HepG2 (cell line): Measurements from ENCODE around the gene TSPAN7. TPM values are rescaled to one million over a fixed set of nuclear protein-coding genes. Genes with fewer than 3 reads are reported as not detected.

Experiments used
- ATAC-seq: fragments of 200-7000 bp; cut with Tn5 transposase; 3 replicates; pipeline ENCODE4 v1.9.1; 2020; ENCODE audit warnings: mild to moderate bottlenecking, moderate library complexity
- BruUV-seq: library from RNA; stranded (reverse); fragments of 400-500 nt; replicated peaks from 2 replicates; lab custom pipeline; 2021; lab: Mats Ljungman, UMichigan
- CTCF ChIA-PET: fragments of 300-600 bp; formaldehyde crosslinking; extraction: SDS; loops from one replicate; lab custom pipeline; 2021; ENCODE audit warnings: low total read pairs, inconsistent platforms, low intra/inter-chr PET ratio; lab: Yijun Ruan, JAX
- POLR2A ChIA-PET: fragments of 350-600 bp; sonication (Branson Sonifier 250); formaldehyde crosslinking; loops from one replicate; lab custom pipeline; 2020; ENCODE audit warnings: antibody characterized with exemption, inconsistent platforms; lab: Yijun Ruan, JAX
- DNase-seq: peaks from one replicate; pipeline ENCODE4 v3.0.0-alpha.2; 2015; ENCODE audit warnings: low spot score
- FAIRE-seq: peaks from 3 replicates; lab custom pipeline; 2011; peaks lifted over from hg19 to GRCh38; lab: Jason Lieb, UNC
- H2AFZ ChIP-seq: one replicate; pipeline ENCODE4 v1.6.1; 2011; ENCODE audit warnings: low read length, inconsistent platforms
- H3K27ac ChIP-seq: fragments of 300-600 bp; 3 replicates; pipeline ENCODE4 v1.8.0; 2011; ENCODE audit warnings: mixed run types, mild to moderate bottlenecking, mixed read lengths, low read length, inconsistent platforms; ENCODE audit not compliant: insufficient read depth; ENCODE audit errors: extremely low read length
- H3K27me3 ChIP-seq, 2 experiments: fragments of 200-600 bp in 1 of 2; 2 replicates in 1 of 2; 3 replicates in 1 of 2; pipeline versions ENCODE4 v1.6.0 to v1.8.0; 2011; ENCODE audit warnings: low read length in 2 of 2, mild to moderate bottlenecking in 2 of 2, moderate library complexity in 2 of 2, inconsistent platforms in 1 of 2; ENCODE audit not compliant: insufficient read depth in 2 of 2, control insufficient read depth in 1 of 2
- H3K36me3 ChIP-seq, 2 experiments: fragments of 200-600 bp in 1 of 2; replicated peaks in 1 of 2; 2 replicates in 1 of 2; 3 replicates in 1 of 2; pipeline versions ENCODE4 v1.5.1 to v1.8.0; 2011; ENCODE audit warnings: low read length in 2 of 2, inconsistent platforms in 1 of 2; ENCODE audit not compliant: insufficient read depth in 2 of 2, control insufficient read depth in 1 of 2
- H3K4me1 ChIP-seq: 2 replicates; pipeline ENCODE4 v1.5.1; 2012; ENCODE audit warnings: low read length, inconsistent platforms; ENCODE audit not compliant: insufficient read depth
- H3K4me2 ChIP-seq: 2 replicates; pipeline ENCODE4 v1.6.0; 2011; ENCODE audit warnings: low read depth, low read length, inconsistent platforms
- H3K4me3 ChIP-seq, 3 experiments: fragments of 200-600 bp in 1 of 3; sonication (generic), shearing (Covaris generic) in 1 of 3; replicated peaks in 1 of 3; 2 replicates each; pipeline ENCODE4 v1.5.1; 2011 to 2016; ENCODE audit warnings: low read length in 3 of 3, inconsistent platforms in 2 of 3, low read depth in 2 of 3, mild to moderate bottlenecking in 2 of 3, control low read depth in 1 of 3, mixed read lengths in 1 of 3; ENCODE audit not compliant: insufficient read depth in 1 of 3
- H3K79me2 ChIP-seq: one replicate; pipeline ENCODE4 v1.6.1; 2011; ENCODE audit warnings: low read length, inconsistent platforms; ENCODE audit not compliant: insufficient read depth
- H3K9ac ChIP-seq: 2 replicates; pipeline ENCODE4 v1.6.0; 2011; ENCODE audit warnings: mild to moderate bottlenecking, low read depth, low read length, inconsistent platforms; ENCODE audit not compliant: insufficient read depth
- H3K9me3 ChIP-seq: 2 replicates; pipeline ENCODE4 v1.5.1; 2012; ENCODE audit warnings: mild to moderate bottlenecking, low read length
- H4K20me1 ChIP-seq: 2 replicates; pipeline ENCODE4 v1.6.0; 2011; ENCODE audit warnings: inconsistent platforms, mild to moderate bottlenecking, low read length, moderate library complexity; ENCODE audit not compliant: insufficient read depth
- AHR ChIP-seq: IDR thresholded peaks from 2 replicates; pipeline ENCODE4 v1.6.1; 2018; ENCODE audit warnings: missing genetic modification reagents, missing compliant biosample characterization
- ARHGAP35 ChIP-seq: sonication (generic); formaldehyde crosslinking; IDR thresholded peaks from 2 replicates; pipeline ENCODE4 v1.9.0; 2022; ENCODE audit warnings: mild to moderate bottlenecking, inconsistent platforms, moderate library complexity, missing genetic modification reagents, borderline replicate concordance
- CREM ChIP-seq, 2 experiments: sonication (generic) in 1 of 2; formaldehyde crosslinking in 1 of 2; IDR thresholded peaks; 2 replicates each; pipeline versions ENCODE4 v1.4.0 to v1.6.1; 2016 to 2020; ENCODE audit warnings: antibody characterized with exemption in 1 of 2, mild to moderate bottlenecking in 1 of 2, missing genetic modification reagents in 1 of 2
- DNMT1 ChIP-seq: sonication (generic); formaldehyde crosslinking; IDR thresholded peaks from 2 replicates; pipeline ENCODE4 v1.5.1; 2020; ENCODE audit warnings: mild to moderate bottlenecking, missing genetic modification reagents
- GLI4 ChIP-seq: sonication (generic); formaldehyde crosslinking; IDR thresholded peaks from 2 replicates; pipeline ENCODE4 v1.5.1; 2020; ENCODE audit warnings: missing genetic modification reagents, mild to moderate bottlenecking, moderate library complexity, borderline replicate concordance
- KAT8 ChIP-seq: IDR thresholded peaks from 2 replicates; pipeline ENCODE4 v1.6.1; 2016; ENCODE audit warnings: missing genetic modification reagents, missing compliant biosample characterization
- KDM4B ChIP-seq: sonication (generic); formaldehyde crosslinking; IDR thresholded peaks from 2 replicates; pipeline ENCODE4 v1.4.0; 2020; ENCODE audit warnings: missing genetic modification reagents
- PHB2 ChIP-seq: fragments of 450-650 bp; IDR thresholded peaks from 2 replicates; pipeline ENCODE4 v1.6.1; 2018; ENCODE audit not compliant: partially characterized antibody
- SIN3B ChIP-seq: fragments of 150-350 bp; IDR thresholded peaks from 2 replicates; pipeline ENCODE4 v1.6.1; 2014; ENCODE audit warnings: low read length
- TARDBP ChIP-seq: sonication (generic); formaldehyde crosslinking; IDR thresholded peaks from 2 replicates; pipeline ENCODE4 v1.8.0; 2022; ENCODE audit warnings: mild to moderate bottlenecking, missing genetic modification reagents
- THYN1 ChIP-seq: sonication (generic); formaldehyde crosslinking; IDR thresholded peaks from 2 replicates; pipeline ENCODE4 v1.8.1; 2023; ENCODE audit warnings: low read depth, mild to moderate bottlenecking, moderate library complexity, missing genetic modification reagents, borderline replicate concordance
- YEATS4 ChIP-seq: sonication (generic); formaldehyde crosslinking; IDR thresholded peaks from 2 replicates; pipeline ENCODE4 v1.4.0; 2020; ENCODE audit warnings: missing genetic modification reagents, borderline replicate concordance
- ZNF329 ChIP-seq: sonication (generic); formaldehyde crosslinking; IDR thresholded peaks from 2 replicates; pipeline ENCODE4 v1.9.0; 2021; ENCODE audit warnings: low read depth, mild to moderate bottlenecking, missing genetic modification reagents
- ZNF546 ChIP-seq: sonication (generic); formaldehyde crosslinking; conservative IDR thresholded peaks from 2 replicates; pipeline ENCODE4 v1.8.1; 2023; ENCODE audit warnings: mild to moderate bottlenecking, missing genetic modification reagents
- ZNF619 ChIP-seq: sonication (generic); formaldehyde crosslinking; IDR thresholded peaks from 2 replicates; pipeline ENCODE4 v1.4.0; 2020; ENCODE audit warnings: mild to moderate bottlenecking, missing genetic modification reagents
- ZNF788 ChIP-seq: sonication (generic); formaldehyde crosslinking; IDR thresholded peaks from 2 replicates; pipeline ENCODE4 v1.5.0; 2020; ENCODE audit warnings: mild to moderate bottlenecking, missing genetic modification reagents, borderline replicate concordance
- ZNF878 ChIP-seq: sonication (generic); formaldehyde crosslinking; IDR thresholded peaks from 2 replicates; pipeline ENCODE4 v1.8.1; 2023; ENCODE audit warnings: mild to moderate bottlenecking, missing genetic modification reagents, moderate library complexity
- WGBS: methylation state at CpG from one replicate; pipeline ENCODE4 v1.1.6; 2017; ENCODE audit warnings: low lambda C conversion rate; 5-methylcytosine and 5-hydroxymethylcytosine counted together
- in situ Hi-C: cut with HindIII; loops from 2 replicates; pipeline ENCODE4 v1.10.0; 2017; ENCODE audit warnings: low pct_unique_long_range_greater_than_20kb; ENCODE audit not compliant: extremely low pct_ligation_motif_present
- intact Hi-C: fragments of 100-400 bp; cut with micrococcal nuclease; formaldehyde crosslinking; loops from one replicate; pipeline ENCODE4 v1.10.0; 2022; ENCODE audit not compliant: unreplicated experiment
- polyA plus RNA-seq, 8 experiments: library from polyadenylated mRNA; depleted of rRNA in 3 of 8; stranded (reverse) in 7 of 8; unstranded in 1 of 8; fragments of >200 nt; fragmentation: Illumina TruSeq in 4 of 8; extraction: Trizol in 4 of 8; gene quantifications; 2 replicates each; pipeline versions ENCODE4 v1.2.1 to v1.2.3, GENCODE V29; 2011 to 2016; ENCODE audit warnings: low read depth in 4 of 8, missing spikeins in 1 of 8, mixed read lengths in 1 of 8; ENCODE audit not compliant: insufficient read depth in 1 of 8
- total RNA-seq, 5 experiments: library from RNA; depleted of rRNA; stranded (reverse); fragments of >200 nt; fragmentation: Illumina TruSeq; extraction: Trizol; gene quantifications; 2 replicates each; pipeline ENCODE4 v1.2.3, GENCODE V29; 2016; ENCODE audit warnings: low read depth in 1 of 5
- TF ChIP-seq, protein P1 (sequence below): sonication (generic); formaldehyde crosslinking; IDR thresholded peaks from 2 replicates; pipeline ENCODE4 v1.8.0; 2022; ENCODE audit warnings: low read depth, missing genetic modification reagents
- TF ChIP-seq, protein P2 (sequence below): sonication (generic); formaldehyde crosslinking; IDR thresholded peaks from 2 replicates; pipeline ENCODE4; 2020; ENCODE audit warnings: missing genetic modification reagents, mild to moderate bottlenecking, borderline replicate concordance
- TF ChIP-seq, protein P3 (sequence below): sonication (generic); formaldehyde crosslinking; IDR thresholded peaks from 2 replicates; pipeline ENCODE4 v1.4.0; 2020; ENCODE audit warnings: missing genetic modification reagents

Gene TSPAN7
- total and polyA plus RNA-seq, 2 of the 13 experiments (the other 11 are each of a cell fraction or from before 2014, with no cell fraction given): 21.4 to 47.1 TPM

DNA sequence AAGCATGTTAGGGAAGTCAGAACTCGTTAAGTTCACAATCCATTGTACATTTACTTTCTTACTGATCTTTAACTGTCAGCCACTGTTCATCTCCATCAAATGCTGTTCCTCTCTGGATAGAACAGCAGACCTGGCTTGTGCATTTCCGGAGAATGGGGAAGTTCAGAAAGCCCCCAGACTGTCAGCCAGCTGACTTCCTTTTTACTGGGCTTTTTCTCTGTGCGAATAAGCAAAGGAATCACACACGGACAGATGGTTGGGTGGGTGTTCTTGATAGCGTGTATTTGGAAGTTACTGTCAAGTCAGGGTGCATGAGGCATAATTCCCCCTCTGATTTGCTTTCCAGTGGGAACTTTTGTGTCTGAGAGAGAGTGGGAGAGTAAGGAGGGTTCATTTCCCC lies 56.8 kb downstream of the TSPAN7 start:
- FAIRE-seq: no peak

More for the DNA sequence above, 56.8 kb downstream of the TSPAN7 start:
- intact Hi-C loops (no loop called here), in situ Hi-C loops (no loop called here)
- 90% methylated on average over 5 of the region's 5 CpGs for WGBS
- no peaks in the 10 kb centered on the region for H3K9me3 ChIP-seq
- ChIA-PET POLR2A (no interaction called here), CTCF (no interaction called here)
- no peak for TF ChIP-seq SIN3B
- TF ChIP-seq ZNF619 (CRISPR knock-in tag): no peak
- no peak for TF ChIP-seq ZNF329 (CRISPR knock-in tag)
- TF ChIP-seq, protein P1, sequence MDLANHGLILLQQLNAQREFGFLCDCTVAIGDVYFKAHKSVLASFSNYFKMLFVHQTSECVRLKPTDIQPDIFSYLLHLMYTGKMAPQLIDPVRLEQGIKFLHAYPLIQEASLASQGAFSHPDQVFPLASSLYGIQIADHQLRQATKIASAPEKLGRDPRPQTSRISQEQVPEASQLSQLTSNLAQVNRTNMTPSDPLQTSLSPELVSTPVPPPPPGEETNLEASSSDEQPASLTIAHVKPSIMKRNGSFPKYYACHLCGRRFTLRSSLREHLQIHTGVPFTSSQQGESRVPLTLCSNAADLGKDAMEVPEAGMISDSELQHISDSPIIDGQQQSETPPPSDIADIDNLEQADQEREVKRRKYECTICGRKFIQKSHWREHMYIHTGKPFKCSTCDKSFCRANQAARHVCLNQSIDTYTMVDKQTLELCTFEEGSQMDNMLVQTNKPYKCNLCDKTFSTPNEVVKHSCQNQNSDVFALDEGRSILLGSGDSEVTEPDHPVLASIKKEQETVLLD (CRISPR knock-in tag): no peak
- TF ChIP-seq PHB2: no peak
- TF ChIP-seq ZNF788 (CRISPR knock-in tag): no peak
- no peak for TF ChIP-seq KAT8 (CRISPR knock-in tag)
- no peak for TF ChIP-seq ARHGAP35 (CRISPR knock-in tag)
- no peak for TF ChIP-seq TARDBP (CRISPR knock-in tag)
- TF ChIP-seq DNMT1 (CRISPR knock-in tag): no peak
- TF ChIP-seq YEATS4: no peak
- no peak for TF ChIP-seq AHR (CRISPR knock-in tag)
- TF ChIP-seq, protein P2, sequence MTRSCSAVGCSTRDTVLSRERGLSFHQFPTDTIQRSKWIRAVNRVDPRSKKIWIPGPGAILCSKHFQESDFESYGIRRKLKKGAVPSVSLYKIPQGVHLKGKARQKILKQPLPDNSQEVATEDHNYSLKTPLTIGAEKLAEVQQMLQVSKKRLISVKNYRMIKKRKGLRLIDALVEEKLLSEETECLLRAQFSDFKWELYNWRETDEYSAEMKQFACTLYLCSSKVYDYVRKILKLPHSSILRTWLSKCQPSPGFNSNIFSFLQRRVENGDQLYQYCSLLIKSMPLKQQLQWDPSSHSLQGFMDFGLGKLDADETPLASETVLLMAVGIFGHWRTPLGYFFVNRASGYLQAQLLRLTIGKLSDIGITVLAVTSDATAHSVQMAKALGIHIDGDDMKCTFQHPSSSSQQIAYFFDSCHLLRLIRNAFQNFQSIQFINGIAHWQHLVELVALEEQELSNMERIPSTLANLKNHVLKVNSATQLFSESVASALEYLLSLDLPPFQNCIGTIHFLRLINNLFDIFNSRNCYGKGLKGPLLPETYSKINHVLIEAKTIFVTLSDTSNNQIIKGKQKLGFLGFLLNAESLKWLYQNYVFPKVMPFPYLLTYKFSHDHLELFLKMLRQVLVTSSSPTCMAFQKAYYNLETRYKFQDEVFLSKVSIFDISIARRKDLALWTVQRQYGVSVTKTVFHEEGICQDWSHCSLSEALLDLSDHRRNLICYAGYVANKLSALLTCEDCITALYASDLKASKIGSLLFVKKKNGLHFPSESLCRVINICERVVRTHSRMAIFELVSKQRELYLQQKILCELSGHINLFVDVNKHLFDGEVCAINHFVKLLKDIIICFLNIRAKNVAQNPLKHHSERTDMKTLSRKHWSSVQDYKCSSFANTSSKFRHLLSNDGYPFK (CRISPR knock-in tag): no peak
- no peak for TF ChIP-seq ZNF546 (CRISPR knock-in tag)
- TF ChIP-seq THYN1: no peak
- no peak for TF ChIP-seq ZNF878
- TF ChIP-seq, protein P3, sequence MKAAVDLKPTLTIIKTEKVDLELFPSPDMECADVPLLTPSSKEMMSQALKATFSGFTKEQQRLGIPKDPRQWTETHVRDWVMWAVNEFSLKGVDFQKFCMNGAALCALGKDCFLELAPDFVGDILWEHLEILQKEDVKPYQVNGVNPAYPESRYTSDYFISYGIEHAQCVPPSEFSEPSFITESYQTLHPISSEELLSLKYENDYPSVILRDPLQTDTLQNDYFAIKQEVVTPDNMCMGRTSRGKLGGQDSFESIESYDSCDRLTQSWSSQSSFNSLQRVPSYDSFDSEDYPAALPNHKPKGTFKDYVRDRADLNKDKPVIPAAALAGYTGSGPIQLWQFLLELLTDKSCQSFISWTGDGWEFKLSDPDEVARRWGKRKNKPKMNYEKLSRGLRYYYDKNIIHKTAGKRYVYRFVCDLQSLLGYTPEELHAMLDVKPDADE: no peak
- no peak for TF ChIP-seq GLI4 (CRISPR knock-in tag)
- TF ChIP-seq CREM (IDR thresholded peaks at IDR 0.05): no peak
- no peak for TF ChIP-seq CREM (CRISPR knock-in tag; IDR thresholded peaks at IDR 0.05)
- TF ChIP-seq KDM4B (CRISPR knock-in tag): no peak
- H3K9ac ChIP-seq: no peak overlapping the region
- no peaks in the 10 kb centered on the region for H3K4me1 ChIP-seq
- no peak for DNase-seq
- no peak overlapping the region for H3K27ac ChIP-seq
- H3K4me3 ChIP-seq: no peak overlapping the region
- no peak overlapping the region for H2AFZ ChIP-seq
- no peak overlapping the region for H3K4me2 ChIP-seq
- BruUV-seq: no TSS peak
- no peaks in the 10 kb centered on the region for H3K36me3 ChIP-seq
- no peaks in the 10 kb centered on the region for H3K79me2 ChIP-seq
- H3K27me3 ChIP-seq: no peaks in the 10 kb centered on the region
- H4K20me1 ChIP-seq: no peaks in the 10 kb centered on the region
- no peak for ATAC-seq
